Measurements from ENCODE around the gene LPCAT1.

GRCh38 chr5:1568201-1568979, 44.6 kb upstream of the LPCAT1 start:
- no peak for TF ChIP-seq CTCF (IDR thresholded peaks at IDR 0.05)
- no peak for TF ChIP-seq ZFX (IDR thresholded peaks at IDR 0.05; ENCODE audit: borderline replicate concordance)

Measured in 22Rv1 (cell line).